Measurements from ENCODE around the gene SEMA4B.
"Not testable (repeated sequence)": the region's sequence is repeated elsewhere in the genome, so short reads cannot be mapped to it uniquely, and the experiment has no call there.

SEMA4B gene

GRCh38 chr15:90184119-90184785 is 16.9 kb upstream of the SEMA4B start:
- peak; percentile 50 for DNase-seq

DNA sequence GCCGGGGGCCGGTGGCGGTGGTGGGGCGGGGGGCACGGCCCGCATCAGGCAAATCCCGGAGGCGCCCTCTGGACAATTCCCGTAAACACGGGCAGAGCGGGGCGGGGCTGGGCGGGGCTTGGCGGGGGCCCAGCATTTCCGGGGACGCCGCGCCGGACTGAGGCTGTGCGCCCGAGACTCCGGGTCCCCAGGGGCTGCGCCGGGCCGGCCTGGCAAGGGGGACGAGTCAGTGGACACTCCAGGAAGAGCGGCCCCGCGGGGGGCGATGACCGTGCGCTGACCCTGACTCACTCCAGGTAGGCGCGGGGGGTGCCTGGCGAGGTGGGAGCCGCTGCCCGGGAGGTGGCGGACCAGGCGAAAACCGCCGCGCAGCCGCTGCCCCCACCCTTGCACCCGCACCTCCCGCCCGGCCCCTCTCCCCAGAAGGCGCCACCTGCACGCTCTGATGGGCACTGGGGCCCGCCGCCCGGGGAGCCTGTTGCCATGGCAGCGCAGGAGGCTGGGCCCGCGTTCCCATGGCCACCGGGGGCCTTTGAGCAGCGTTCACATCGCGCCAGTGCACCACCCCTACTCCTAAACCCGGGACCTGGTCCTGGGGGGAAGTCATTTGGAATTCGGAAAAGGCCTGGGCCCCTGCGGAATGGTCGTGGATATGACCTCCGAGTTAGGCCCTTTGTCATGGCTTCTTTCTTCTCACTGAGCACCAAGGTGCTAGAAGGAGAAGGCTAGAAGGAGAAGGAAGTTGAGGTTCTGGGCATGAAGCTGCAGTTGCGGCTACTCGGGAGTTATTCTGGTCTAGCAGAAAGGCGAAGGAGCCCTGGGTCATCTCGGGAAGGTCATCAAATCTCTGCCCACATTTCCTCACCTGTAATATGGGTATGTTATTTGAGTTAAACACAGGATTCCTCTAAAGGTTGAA is 16.1 kb upstream of the SEMA4B start:
- DNase-seq, result peak; percentile 67

DNA sequence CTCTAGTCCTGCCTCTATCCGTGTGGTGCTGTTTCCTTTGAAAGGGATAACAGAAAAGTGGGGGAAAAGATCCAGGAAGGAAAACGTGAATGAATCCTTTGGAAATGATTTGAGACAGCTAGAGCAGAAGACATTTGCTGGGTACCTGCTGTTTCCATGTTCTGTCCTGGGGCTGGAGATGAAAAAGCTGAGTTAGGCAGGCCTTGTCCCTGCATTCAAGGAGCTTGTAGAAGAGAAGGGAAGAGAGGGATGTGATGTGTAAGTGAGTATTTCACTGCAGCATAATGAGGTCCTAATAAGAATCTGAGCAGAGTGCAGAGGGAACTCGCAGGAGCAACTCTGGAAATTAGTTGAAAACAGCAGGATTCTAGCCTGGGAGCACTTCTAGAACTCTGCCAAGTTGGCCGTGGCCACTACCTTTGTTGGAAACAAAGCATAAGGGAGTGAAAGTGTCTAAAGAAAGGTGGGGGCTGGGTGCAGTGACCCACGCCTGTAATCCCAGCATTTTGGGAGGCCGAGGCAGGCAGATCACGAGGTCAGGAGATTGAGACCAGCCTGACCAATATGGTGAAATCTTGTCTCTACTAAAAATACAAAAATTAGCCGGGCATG is 13.8 kb upstream of the SEMA4B start:
- no peak for DNase-seq

DNA sequence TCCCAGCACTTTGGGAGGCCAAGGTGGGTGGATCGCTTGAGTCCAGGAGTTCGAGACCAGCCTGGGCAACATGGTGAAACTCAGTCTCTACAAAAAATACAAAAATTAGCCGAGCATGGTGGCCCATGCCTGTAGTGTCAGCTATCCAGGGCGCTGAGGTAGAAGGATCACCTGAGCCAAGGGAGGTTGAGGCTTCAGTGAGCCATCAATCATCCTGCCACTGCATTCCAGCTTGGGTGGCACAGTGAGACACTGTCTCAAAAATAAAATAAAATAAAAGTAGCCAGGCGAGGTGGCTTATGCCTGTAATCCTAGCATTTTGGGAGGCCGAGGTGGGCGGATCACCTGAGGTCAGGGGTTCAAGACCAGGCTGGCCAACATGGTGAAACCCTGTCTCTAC is 13.1 kb upstream of the SEMA4B start:
- not testable (repeated sequence) for DNase-seq

DNA sequence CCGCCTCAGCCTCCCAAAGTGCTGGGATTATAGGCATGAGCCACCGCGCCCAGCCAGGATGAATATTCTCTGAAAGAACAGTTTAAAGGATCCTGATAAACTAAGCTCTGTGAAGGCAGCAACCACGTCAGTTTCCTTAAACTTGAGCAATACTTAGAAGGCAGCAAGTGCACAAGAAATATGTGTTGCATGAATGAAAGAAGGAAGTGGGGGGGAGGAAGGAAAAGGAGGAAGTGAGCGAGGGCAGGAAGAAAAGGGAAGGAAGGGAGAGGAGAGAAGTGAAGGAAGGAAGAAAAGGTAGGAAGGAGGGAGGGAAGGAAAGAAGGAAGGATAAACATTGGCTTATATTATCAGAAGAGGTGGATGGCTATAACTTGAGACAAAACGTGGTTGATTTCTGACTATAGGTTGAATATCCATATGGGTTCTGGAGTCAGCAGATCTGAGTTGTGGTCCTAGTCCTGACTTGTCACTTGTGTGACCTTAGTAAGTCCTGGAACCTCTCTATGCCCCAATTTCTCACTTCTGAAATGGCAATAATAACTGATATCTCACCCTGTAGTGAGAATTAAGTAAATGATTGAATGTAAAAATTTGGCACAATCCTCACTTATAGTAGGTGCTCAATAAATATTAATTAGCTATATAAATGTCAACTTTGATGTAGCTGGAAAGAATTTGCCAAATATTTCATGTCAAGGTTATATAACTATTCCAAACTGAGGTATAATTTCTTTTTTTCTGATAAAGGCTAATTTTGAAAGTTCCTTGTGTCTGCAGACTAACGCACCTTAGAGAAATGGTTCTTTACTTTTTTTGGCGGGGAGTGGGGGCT is 12.0 kb upstream of the SEMA4B start:
- no peak for DNase-seq

GRCh38 chr15:90189781-90190467 is 11.2 kb upstream of the SEMA4B start:
- no peak for DNase-seq

- no peak for DNase-seq
These were observed 10.4 kb upstream of the SEMA4B start for GRCh38 chr15:90190606-90191343.

GRCh38 chr15:90191344-90191687 is 9.8 kb upstream of the SEMA4B start:
- DNase-seq, result no peak

DNA sequence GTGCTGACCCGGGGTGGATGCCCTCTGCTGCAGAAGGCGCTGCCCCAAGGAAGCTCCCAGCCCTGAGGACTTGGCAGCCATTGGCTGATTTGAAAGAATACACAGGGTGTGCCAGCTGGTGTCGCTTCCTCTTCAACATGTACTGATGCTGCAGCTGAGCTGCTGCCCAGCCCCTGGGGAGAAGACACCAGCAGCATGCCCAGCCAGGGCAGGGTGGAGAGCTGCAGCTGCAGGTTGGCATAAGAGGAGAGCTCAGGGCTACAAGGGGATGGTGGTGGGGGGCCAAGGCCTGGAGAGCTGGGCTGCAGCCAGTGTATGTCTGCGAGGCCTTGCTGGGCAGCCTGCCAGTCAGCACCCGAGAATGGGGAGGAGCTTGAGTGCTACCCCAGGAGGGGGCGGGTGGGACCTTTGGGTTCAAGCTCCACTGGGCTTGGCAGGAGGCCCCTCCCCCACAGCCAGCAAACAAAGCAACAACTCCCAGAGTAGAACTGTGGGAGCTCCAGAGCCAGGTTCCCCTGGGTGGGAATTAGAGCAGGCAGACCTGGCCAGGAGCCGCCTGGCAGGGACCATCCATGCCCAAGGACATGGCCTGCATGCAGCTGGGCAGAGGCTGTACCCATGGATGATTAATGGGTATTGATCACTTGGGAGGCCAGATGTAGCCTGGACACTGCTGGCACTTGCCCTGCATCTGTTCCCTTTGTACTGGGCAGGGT is 9.2 kb upstream of the SEMA4B start:
- DNase-seq, result peak; percentile 46

- DNase-seq, result no peak
These were observed 8.0 kb upstream of the SEMA4B start for GRCh38 chr15:90192961-90193786.

- no peak for DNase-seq
These were observed 6.5 kb upstream of the SEMA4B start for GRCh38 chr15:90194655-90195054.

DNA sequence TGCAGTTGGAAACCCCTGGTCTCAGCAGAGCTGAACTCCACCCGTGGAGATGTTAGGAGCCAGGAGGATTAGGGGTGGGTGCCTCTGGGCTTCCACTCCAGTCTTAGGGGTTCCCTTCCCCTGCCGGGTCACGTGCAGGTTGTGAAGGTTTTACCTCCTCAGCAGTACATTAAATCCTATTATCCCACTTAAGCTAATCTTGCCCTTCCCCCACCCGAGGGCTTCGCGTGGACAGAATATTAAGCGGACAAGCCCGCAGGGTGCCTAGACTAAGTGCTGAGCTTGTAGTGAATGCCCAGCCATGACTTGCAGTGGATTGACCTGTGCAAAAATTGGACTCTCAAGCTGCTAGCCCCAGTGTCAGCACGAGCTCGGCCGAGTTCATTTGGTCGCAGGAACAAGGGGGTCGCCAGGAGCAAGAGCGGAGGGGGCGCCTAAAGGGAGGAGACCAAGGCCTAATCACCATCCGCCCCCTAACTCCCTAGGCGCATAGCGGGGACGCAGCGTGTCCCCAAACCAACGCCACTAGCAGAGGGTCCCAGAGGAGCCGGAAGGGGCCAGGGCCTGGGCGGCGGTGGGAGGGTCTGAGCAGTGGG is 498 bp upstream of the SEMA4B start:
- DNase-seq, result no peak

DNA sequence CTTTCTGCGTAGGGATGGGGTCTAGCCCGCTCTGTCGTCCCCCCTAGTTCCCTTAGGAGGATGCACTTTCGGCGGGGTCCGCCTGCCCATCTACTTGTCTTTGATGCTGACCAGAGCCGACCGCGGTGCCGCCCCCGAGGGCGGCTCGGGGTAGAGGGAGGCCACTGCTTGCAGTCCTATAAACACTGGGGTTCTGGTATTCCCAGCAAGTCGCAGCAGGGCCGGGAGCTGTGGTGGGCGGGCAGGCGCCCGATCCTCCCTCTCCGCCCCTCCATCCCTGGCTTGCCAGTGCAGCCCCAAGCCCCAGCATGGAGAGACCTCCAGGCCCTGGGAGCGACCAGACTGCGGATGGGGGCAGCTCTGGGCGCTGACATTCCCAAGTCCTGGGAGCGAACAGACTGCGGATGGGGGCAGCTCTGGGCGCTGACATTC is 830 bp downstream of the SEMA4B start:
- DNase-seq, result no peak

- DNase-seq, result no peak
These were observed 1.8 kb downstream of the SEMA4B start for GRCh38 chr15:90202929-90203328.

DNA sequence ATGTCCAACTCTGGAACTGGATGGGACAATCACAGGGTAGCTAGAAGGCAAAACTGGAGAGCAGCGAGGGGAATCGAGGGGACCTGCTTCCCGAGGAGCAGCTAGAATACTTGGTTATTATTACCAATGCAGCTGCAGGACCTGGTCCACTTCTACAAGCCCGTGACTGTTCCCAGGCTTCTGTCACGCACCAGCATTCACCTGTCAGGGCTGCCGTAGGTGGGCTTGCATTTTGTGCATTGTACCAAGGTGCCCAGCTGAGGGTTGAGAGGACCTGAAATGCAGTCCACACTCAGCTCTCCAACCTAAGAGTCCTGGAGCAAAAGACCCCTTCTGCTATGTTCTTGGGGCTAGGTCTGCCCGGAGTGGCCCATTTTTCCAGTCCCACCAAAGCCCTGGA is 2.3 kb downstream of the SEMA4B start:
- no peak for DNase-seq

DNA sequence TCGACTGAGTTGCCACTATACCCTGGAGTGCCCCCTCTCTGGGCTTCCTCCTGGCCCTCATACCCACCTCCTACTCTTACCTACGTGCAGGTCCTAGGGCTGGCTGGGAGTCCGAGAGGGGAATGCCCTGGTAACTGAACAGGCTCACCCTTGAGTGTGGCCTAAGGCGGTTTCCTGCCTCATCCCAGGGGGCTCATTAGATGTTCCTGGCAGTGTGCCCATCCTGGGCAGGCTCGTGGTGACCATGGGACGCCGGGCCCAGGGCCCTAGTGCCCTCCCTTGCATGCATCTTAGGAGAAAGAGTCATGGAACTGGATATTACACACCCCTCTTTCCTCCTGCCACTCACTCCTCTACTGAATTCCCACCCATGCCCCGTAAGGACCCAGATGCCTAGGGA is 2.8 kb downstream of the SEMA4B start:
- DNase-seq, result no peak

- no peak for DNase-seq
These were observed 4.1 kb downstream of the SEMA4B start for GRCh38 chr15:90205050-90205848.

DNA sequence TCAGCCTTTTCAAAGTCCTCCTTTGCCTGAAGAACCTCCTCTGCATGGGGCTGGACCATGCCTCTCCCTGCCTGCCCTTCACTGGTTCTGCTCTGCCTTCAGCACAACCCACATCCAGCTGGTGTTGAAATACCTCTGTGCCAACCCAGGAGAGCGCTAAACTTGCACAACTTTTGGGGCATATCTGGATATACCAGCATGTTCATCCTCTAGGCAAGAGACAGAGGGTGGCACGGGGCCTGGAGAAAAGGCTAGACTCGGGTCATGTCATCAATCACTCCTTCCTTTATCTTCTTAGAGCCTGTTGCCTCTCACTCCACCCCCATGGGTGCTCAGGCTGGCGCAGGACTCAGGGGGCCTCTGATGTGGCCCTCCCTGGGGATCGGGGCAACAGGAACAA is 4.8 kb downstream of the SEMA4B start:
- DNase-seq, result no peak

GRCh38 chr15:90207252-90207651 is 6.1 kb downstream of the SEMA4B start:
- no peak for DNase-seq

Measured in stimulated activated CD4-positive, alpha-beta T cell treated with anti-CD3 and anti-CD28 coated beads, Interleukin-15, amount 100 ng/mL, for 24 hours (primary cell).